PFSK-1 (cell line): ENCODE results near the gene GARIN3.

Source experiments
- FOXP2 ChIP-seq: optimal IDR thresholded peaks from 2 replicates; pipeline ENCODE3; 2011; ENCODE audit warnings: borderline replicate concordance, control low read depth, inconsistent platforms; ENCODE audit not compliant: insufficient read depth; ENCODE audit errors: extremely low read length, extremely low read depth
- SIN3A ChIP-seq: IDR thresholded peaks from 2 replicates; pipeline ENCODE4 v1.6.1; 2012; ENCODE audit warnings: mild to moderate bottlenecking, low read length, moderate library complexity, borderline replicate concordance; ENCODE audit not compliant: insufficient read depth
- TAF1 ChIP-seq: IDR thresholded peaks from 2 replicates; pipeline ENCODE4 v1.6.1; 2012; ENCODE audit warnings: low read length, control low read depth, borderline replicate concordance; ENCODE audit not compliant: insufficient read depth

DNA sequence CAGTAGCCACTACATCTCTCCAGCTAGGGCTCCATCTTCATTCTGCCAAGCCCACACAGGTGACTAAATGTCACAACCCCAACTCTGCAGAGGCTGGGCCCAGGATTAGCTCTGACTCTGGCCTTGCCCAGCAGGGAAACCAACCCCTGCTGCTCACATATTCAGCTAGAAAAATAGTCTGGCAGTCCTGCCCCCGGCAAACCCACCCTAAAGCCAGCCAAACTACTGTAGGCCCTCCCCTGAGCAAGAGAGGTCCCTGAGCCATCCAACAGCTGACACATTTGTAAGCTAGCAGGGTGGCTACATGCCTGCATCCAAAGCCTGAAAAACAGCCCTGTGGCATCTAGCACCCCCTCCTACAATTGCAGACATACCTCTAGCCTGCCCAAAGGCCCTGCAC is 46.0 kb downstream of the GARIN3 start:
- TF ChIP-seq TAF1 = no peak
- no peak for TF ChIP-seq FOXP2
- TF ChIP-seq SIN3A = no peak
